Breast epithelium (tissue), 3 donors: ENCODE data around the gene GLMN.

Experiments used
- POLR2A ChIP-seq: fragments of 450-650 bp; IDR thresholded peaks from one replicate; pipeline ENCODE4 v1.6.1; 2016; ENCODE audit warnings: antibody characterized with exemption, mild to moderate bottlenecking, moderate library complexity
- POLR2AphosphoS5 ChIP-seq, 3 donors: sonication (generic); formaldehyde crosslinking; IDR thresholded peaks; one replicate each; pipeline ENCODE4 v1.6.1; 2017; ENCODE audit warnings: antibody characterized with exemption in 3 of 3

DNA sequence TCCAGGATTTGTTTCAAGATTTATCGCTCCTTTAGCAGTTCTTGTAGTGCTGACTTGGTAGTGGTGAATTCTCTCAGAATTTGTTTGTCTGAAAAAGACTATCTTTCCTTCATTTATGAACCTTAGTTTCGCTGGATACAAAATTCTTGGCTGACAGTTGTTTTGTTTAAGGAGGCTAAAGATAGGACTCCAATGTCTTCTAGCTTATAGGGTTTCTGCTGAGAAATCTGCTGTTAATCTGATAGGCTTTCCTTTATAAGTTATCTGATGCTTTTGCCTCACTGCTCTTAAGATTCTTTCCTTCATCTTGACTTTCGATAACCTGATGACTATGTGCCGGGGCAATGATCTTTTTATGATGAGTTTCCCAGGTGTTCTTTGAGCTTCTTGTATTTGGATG is 29.0 kb upstream of the GLMN start:
- TF ChIP-seq POLR2AphosphoS5 (IDR thresholded peaks at IDR 0.05): no peak
- no peak for TF ChIP-seq POLR2A
